ENCODE measurements around the gene EFHB.
"Not testable (repeated sequence)": the region's sequence is repeated elsewhere in the genome, so short reads cannot be mapped to it uniquely, and the experiment has no call there.

The EFHB gene

GRCh38 chr3:19934098-19934566, at the start of gene EFHB:
Gene EFHB, minus strand, starts transcription at chr3:19934217. Its CDS starts 199 bp downstream, at chr3:19934018.
- DNase-seq (ENCODE audit: low read depth) = no peak

- DNase-seq (ENCODE audit: low read depth) = no peak
Measured at GRCh38 chr3:19972054-19972453, 38.0 kb upstream of the EFHB start.

GRCh38 chr3:19970327-19970726, 36.3 kb upstream of the EFHB start:
- no peak for DNase-seq (ENCODE audit: low read depth)

GRCh38 chr3:19967812-19968211, 33.8 kb upstream of the EFHB start:
- DNase-seq (ENCODE audit: low read depth) = no peak

- DNase-seq (ENCODE audit: low read depth) = no peak
Measured at GRCh38 chr3:19967208-19967607, 33.2 kb upstream of the EFHB start.

- DNase-seq (ENCODE audit: low read depth) = no peak
Measured at GRCh38 chr3:19961960-19962359, 27.9 kb upstream of the EFHB start.

GRCh38 chr3:19960696-19961095, 26.7 kb upstream of the EFHB start:
- DNase-seq (ENCODE audit: low read depth) = no peak

- DNase-seq (ENCODE audit: low read depth) = no peak
Measured at GRCh38 chr3:19959505-19959904, 25.5 kb upstream of the EFHB start.

GRCh38 chr3:19957354-19957753, 23.3 kb upstream of the EFHB start:
- DNase-seq (ENCODE audit: low read depth) = not testable (repeated sequence)

GRCh38 chr3:19954676-19955075, 20.7 kb upstream of the EFHB start:
- DNase-seq (ENCODE audit: low read depth) = no peak

- DNase-seq (ENCODE audit: low read depth) = no peak
Measured at GRCh38 chr3:19950316-19950715, 16.3 kb upstream of the EFHB start.

- no peak for DNase-seq (ENCODE audit: low read depth)
Measured at GRCh38 chr3:19948226-19948591, 14.2 kb upstream of the EFHB start.

GRCh38 chr3:19947549-19948225, 13.7 kb upstream of the EFHB start:
- peak; percentile 16 for DNase-seq (ENCODE audit: low read depth)

GRCh38 chr3:19946832-19947548, 13.0 kb upstream of the EFHB start, which contains the start of gene RAB5A:
Gene RAB5A, plus strand, starts transcription at chr3:19947097. Its CDS starts 3,802 bp downstream, at chr3:19950899.
- peak; percentile 94 for DNase-seq (ENCODE audit: low read depth)

- no peak for DNase-seq (ENCODE audit: low read depth)
Measured at GRCh38 chr3:19945969-19946831, 12.2 kb upstream of the EFHB start.

GRCh38 chr3:19945534-19945933, 11.5 kb upstream of the EFHB start:
- DNase-seq (ENCODE audit: low read depth) = no peak

- no peak for DNase-seq (ENCODE audit: low read depth)
Measured at GRCh38 chr3:19940643-19941042, 6.6 kb upstream of the EFHB start.

- no peak for DNase-seq (ENCODE audit: low read depth)
Measured at GRCh38 chr3:19938295-19938627, 4.2 kb upstream of the EFHB start.

GRCh38 chr3:19937459-19938294, 3.7 kb upstream of the EFHB start:
- no peak for DNase-seq (ENCODE audit: low read depth)

- no peak for DNase-seq (ENCODE audit: low read depth)
Measured at GRCh38 chr3:19932422-19932821, 1.6 kb downstream of the EFHB start.

GRCh38 chr3:19931767-19932188, 2.2 kb downstream of the EFHB start:
- DNase-seq (ENCODE audit: low read depth) = no peak

Measured in stimulated activated CD8-positive, alpha-beta memory T cell treated with anti-CD3 and anti-CD28 coated beads, Interleukin-15, amount 100 ng/mL, for 1 hour (primary cell).